Skin of body (tissue), 2 donors: Measurements from ENCODE around the gene CXorf58. TPM values are rescaled to one million over a fixed set of nuclear protein-coding genes. Genes with fewer than 3 reads are reported as not detected.
A peak's percentile ranks its signal among the peaks of the same experiment; 100 is the strongest.

Source experiments
- DNase-seq: peaks from one replicate; lab custom pipeline; 2025; lab: John Stamatoyannopoulos, UW
- total RNA-seq: library from RNA; depleted of rRNA; stranded (reverse); fragments of >200 nt; gene quantifications from one replicate; pipeline ENCODE4 v1.2.3, GENCODE V29; 2014

Gene CXorf58
- total RNA-seq, 1 donor from 2014 or later = not detected

DNA sequence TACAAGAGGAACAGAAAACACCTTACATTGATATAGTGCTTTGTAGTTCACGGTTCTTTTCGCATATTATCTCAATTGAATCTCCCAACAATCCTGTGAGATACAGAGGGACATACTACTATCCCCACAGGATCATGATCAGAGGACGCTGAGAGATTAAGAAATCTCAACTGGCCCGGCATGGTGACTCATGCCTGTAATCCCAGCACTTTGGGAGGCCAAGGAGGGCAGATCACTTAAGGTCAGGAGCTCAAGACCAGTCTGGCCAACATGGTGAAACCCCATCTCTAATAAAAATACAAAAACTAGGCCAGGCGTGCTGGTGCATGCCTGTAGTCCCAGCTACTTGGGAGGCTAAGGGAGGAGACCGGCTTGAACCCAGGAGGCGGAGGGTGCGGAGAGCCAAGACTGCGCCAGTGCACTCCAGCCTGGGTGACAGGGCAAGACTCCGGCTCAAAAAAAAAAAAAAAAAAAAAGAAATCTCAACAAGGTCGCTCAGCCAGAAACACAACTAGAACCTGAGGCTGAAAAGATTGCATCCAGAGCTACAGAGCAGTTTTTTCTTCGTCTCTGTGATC is 7.5 kb upstream of the CXorf58 start:
- no peak for DNase-seq

DNA sequence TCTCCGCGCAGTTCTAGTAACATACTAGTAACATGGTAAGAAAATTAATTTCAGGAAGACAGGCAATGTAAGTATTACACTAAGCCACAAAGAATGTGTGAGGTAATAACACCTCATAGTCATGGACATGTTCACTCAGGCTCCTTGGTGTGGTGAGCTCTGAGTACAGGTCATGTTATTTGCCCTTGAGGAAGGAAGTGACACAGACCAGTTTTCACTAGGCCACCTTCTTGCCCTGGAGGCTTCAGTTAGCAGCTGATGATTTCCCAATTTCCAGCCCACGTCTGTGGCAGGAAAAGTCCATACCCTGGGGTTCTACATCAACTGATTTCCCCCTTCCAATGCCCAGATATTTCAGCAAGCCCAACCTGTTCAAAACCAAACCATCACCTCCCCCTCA is 6.7 kb upstream of the CXorf58 start:
- no peak for DNase-seq

DNA sequence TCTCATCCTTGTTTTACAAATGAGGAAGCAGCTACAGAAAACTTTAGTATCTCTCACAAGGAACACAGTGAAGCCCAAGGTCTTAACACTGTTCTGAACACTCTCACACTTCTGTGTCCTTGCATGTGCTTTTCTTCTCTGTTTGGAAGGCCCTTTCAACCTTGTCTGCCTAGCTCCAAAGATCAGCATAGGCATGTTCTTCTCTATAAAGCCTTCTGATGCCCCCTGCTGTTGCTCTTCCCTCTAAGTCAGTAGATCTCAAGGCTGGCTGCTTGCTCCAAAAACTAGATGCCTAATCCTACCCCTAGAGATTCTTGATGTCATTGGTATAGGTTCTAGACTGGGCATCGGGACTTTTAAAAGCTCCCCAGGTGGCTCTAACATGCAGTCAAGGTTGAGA is 6.0 kb upstream of the CXorf58 start:
- peak; percentile 34 for DNase-seq

GRCh38 chrX:23902419-23902818 is 5.4 kb upstream of the CXorf58 start:
- DNase-seq = peak; percentile 79

DNA sequence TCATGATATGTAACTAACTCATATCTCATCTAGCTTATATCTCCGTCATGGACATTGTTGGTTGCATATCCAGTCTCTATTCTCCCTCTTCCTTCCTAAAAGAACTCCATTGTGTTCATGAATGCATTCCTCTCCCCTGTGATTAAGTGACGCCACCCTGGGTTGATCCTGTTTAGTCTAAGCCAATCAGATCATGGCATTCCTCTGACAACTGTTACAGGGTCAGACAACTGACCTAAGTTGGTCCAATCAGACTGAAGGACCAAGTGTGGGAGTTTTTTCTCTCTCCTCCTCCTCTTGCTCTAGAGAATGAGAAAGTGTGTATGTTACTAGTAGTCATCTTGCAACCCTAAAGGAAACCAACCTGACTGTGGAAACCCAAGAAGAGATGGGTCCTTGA is 3.7 kb upstream of the CXorf58 start:
- no peak for DNase-seq

DNA sequence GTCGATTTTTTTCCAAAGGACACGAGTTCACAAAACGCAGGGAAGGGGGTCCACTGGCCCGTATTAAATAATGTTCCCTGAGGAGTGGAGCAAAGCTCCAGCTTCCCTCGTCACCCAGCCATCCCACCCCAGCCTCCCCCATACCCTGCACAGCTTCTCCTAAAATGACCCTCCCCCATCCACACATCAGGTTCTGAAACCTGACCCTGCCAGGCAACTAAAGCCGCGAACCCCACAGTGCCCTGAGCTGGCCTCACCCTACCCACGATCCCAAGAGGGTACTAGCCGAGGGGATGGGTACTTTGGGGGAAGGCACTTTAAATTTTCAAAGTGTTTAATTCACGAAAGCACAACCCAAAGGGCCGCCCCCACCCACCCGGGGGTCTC is 702 bp upstream of the CXorf58 start:
- no peak for DNase-seq

GRCh38 chrX:23908219-23909004 is 606 bp downstream of the CXorf58 start:
- DNase-seq = no peak

- DNase-seq = no peak
These were observed 3.5 kb downstream of the CXorf58 start for GRCh38 chrX:23911126-23911835.

DNA sequence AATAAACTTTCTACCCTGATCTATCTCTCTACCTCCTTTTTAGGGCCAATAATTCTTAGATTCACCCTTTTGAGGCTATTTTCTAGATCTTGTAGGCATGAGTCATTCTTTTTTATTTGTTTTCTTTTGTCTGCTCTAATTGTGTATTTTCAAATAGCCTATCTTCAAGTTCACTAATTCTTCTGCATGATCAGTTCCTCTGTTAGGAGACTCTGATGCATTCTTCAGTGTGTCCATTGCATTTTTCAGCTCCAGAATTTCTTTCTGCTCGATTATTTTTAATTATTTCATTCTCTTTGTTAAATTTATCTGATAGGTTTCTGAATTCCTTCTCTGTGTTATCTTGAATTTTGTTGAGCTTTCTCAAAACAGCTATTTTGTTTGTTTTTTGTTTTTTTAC is 11.3 kb downstream of the CXorf58 start:
- DNase-seq = no peak

DNA sequence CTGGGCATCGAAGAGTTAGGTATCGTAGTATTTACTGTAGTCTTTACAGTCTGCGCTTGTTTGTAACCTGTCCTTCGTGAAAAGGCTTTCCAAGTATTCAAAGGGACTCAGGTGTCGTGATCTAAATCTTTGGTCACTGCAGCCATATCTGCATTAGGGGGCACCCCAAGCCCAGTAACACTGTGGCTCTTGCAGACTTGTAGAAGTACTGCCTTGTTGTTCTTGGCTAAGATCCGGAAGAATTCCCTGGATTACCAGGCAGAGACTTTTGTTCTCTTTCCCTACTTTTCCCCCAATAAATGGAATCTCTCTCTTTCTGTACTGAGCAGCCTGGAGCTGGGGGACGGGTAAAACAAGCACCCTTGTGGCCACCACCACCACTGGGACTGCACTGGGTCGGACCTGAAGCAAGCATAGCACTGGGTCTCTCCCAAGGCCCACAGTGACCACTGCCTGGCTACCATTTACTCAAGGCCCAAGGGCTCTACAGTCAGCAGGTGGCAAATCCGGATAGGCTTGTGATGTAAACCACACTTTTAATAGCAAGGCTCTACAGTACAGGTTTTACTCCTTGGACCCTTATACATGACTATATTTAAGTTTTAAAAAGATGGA is 12.0 kb downstream of the CXorf58 start:
- DNase-seq = no peak

DNA sequence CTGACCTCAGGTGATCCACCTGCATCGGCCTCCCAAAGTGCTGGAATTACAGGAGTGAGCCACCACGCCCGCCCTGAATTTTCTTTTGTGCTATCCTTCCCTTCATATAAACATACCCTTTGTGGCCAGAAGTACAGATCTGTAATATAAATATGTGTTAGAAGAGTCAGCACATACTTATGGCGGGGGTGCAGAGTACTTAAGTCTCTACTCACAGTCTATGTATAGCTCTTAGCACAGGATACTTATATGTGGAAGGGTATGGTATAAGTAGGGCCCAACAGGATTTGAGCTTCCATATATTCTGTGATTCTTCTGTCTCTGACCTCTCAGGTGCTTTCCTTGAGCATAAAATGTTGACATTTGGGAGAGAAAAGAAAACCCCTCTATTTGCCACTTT is 18.2 kb downstream of the CXorf58 start:
- no peak for DNase-seq

DNA sequence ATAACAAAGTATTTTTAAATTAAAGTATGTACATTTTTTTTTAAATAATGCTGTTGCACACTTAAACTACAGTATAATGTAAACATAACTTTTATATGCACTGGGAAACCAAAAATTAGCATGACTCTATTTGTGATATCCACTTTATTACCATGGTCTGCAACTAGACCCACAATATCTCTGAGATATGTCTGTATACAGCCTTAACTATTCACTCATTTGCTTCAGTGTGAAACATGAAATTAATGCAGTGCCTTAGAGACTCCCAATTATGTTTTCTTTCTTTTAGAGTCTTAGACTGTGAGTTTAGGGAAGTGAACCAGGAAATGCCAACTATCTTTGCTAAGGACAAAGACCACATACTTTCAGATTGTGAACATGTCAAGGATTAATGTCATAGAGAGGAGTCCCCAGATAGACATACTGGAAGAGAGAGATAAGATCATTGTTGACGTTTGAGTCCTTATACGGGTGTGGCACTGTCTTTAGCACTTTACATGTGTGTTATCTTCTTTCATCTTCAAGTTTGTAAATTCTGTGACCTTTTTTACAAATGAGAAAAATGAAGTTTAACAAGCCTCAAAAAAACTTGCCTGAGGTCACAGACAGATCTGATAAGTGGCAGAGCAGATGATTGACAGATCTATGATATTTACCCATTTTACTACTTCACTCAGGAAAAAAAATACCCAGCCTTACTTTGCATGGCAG is 23.2 kb downstream of the CXorf58 start:
- DNase-seq = no peak

- peak; percentile 27 for DNase-seq
These were observed 24.2 kb downstream of the CXorf58 start for GRCh38 chrX:23932046-23932445.

- peak; percentile 32 for DNase-seq
These were observed 27.3 kb downstream of the CXorf58 start for GRCh38 chrX:23935106-23935505.

DNA sequence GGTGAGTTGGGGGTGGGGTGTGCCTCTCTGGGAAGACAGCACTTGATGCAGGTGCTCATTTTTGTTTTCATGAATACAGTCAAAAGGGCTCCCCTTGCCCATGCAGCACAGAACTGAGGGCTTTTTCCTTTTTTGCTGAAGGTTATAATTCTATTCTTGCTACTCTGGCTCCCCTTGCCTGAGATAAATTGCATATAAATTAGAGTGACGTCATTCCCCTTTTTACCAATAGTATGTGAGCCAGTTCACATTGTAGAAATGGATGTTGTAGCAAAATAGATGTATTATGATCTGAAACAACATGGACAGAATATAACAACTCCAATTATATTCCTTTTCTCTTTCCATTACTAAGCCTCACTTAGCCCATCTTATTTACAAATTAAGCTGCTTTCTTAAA is 28.4 kb downstream of the CXorf58 start:
- no peak for DNase-seq

- no peak for DNase-seq
These were observed 29.3 kb downstream of the CXorf58 start for GRCh38 chrX:23937100-23937499.

DNA sequence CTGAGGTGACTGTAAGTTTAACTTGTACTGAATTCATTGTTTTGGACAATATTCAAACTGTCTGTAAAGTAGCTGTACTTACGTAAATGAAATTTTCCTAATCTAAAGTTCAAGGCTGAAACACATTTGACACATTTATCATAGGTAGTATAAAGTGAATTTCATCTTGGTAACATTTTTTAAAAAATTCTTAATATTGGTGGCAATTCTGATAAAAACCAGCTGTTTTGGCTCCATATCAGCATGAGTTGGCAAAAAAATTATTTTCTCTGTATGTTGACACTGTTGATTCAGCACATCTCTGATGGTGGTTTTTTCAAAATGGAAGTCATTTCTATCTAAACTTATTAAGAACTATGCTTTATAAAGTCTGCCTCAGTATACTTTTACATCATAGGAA is 30.9 kb downstream of the CXorf58 start:
- no peak for DNase-seq

- no peak for DNase-seq
These were observed 31.4 kb downstream of the CXorf58 start for GRCh38 chrX:23939203-23939602.

- DNase-seq = no peak
These were observed 36.4 kb downstream of the CXorf58 start for GRCh38 chrX:23944234-23944633.

DNA sequence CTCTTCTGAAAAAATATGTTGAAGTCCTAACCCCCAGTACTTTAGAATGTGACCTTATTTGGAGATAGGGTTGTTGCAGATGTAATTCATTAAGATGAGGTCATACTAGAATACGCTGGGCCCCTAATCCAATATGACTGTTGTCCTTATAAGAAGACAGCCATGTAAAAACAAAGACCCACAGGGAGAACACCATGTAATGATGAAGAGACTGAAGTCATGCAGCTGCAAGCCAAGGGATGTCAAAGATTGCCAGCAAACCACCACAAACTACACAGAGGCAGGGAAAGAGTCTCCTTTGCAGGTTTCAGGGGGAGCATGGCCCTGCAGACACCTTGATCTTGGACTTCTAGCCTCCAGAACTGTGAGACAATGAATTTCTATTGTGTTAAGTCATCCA is 37.4 kb downstream of the CXorf58 start:
- DNase-seq = no peak

DNA sequence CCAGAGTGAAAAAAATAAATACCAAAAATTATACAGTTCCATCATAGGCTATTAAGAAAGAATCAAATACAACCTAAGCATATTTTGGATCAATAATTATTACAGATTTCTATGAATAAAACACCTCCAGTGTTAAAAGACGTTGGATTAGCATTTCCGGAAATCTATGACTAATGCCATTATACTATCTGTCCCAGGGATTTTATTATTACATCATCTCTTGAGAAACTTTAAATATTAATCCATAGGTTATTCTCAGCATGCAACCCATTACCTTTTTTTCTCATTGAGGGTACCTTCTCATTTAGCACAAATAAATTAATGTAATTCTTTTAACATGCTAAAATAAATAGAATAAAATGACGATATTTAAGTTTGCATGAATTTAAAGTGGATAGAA is 44.6 kb downstream of the CXorf58 start:
- DNase-seq = no peak
